ENCODE results near the gene AMT. TPM values are rescaled to one million over a fixed set of nuclear protein-coding genes. Genes with fewer than 3 reads are reported as not detected.
"Not testable (repeated sequence)": the region's sequence is repeated elsewhere in the genome, so short reads cannot be mapped to it uniquely, and the experiment has no call there.

AMT gene
- total and polyA plus RNA-seq, 2 experiments from 2014 or later = 19.0 to 39.7 TPM

GRCh38 chr3:49410066-49410845, 12.0 kb downstream of the AMT start:
- H3K9me3 ChIP-seq (ENCODE audit: low read depth) = no peaks in the 10 kb centered on the region
- peaks cover 25% of the 10 kb centered on the region for H3K4me1 ChIP-seq (ENCODE audit: insufficient read depth)
- H3K27ac ChIP-seq = peak overlapping the region; percentile 93
- H3K4me3 ChIP-seq = peak overlapping the region; percentile 40
- H3K36me3 ChIP-seq (replicated peaks; ENCODE audit: insufficient read depth, low read depth) = no peaks in the 10 kb centered on the region
- peaks cover 59% of the 10 kb centered on the region for H4K20me1 ChIP-seq (ENCODE audit: insufficient read depth, poor library complexity, severe bottlenecking)
- H3K79me2 ChIP-seq = peaks cover 82% of the 10 kb centered on the region
- WGBS (ENCODE audit: low lambda C conversion rate, missing lambda C conversion rate) = 49% methylated on average over 4 of the region's 4 CpGs
- no peak overlapping the region for H2AFZ ChIP-seq
- H3K9me2 ChIP-seq (replicated peaks; ENCODE audit: insufficient read depth) = no peaks in the 10 kb centered on the region
- TF ChIP-seq CTCF (IDR thresholded peaks at IDR 0.05; ENCODE audit: poor library complexity) (no peak), EZH2phosphoT487 (IDR thresholded peaks at IDR 0.05; ENCODE audit: low read depth, severe bottlenecking, unreplicated experiment) (no peak), EZH2 (IDR thresholded peaks at IDR 0.05; ENCODE audit: borderline replicate concordance) (no peak)
- no peaks in the 10 kb centered on the region for H3K27me3 ChIP-seq
- H3K4me2 ChIP-seq = peak overlapping the region; percentile 93
- DNase-seq (ENCODE audit: low spot score) = no peak

DNA sequence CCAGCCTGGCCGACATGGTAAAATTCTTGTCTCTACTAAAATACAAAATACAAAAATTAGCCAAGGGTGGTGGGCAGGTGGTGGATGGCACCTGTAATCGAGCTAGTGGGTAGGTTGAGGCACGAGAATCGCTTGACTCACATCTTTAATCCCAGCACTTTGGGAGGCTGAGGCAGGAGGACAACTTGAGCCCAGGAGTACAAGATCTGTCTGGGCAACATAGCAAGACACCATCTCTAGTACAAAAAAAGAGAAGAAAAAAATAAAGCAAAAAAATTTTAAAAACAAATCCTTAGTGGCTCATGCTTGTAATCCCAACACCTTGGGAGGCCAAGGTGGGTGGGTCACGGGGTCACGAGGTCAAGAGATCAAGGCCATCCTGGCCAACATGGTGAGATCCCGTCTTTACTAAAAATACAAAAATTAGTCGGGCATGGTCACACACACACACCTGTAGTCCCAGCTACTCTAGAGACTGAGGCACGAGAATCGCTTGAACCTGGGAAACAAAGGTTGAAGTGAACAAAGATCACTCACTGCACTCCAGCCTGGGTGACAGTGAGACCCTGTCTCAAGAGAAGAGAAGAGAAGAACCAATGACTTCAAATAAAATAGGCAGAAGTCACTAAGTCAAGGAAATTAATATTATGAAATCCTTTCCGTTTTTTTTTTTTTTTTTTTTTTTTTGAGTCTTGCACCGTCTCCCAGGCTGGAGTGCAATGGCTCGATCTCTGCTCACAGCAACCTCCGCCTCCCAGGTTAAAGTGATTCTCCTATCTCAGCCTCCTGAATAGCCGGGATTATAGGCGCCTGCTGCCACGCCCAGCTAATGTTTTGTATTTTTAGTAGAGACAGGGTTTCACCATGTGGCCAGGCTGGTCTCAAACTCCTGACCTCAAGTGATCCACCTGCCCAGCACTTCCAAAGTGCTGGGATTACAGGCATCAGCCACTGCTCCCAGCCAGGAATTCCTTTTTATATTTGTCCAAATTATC, 15.4 kb downstream of the AMT start:
- Histone ChIP-seq H3K4me2 (no peak overlapping the region), H3K9me2 (replicated peaks; ENCODE audit: insufficient read depth) (no peaks in the 10 kb centered on the region), H3K4me1 (ENCODE audit: insufficient read depth) (peaks cover 17% of the 10 kb centered on the region), H3K4me3 (no peak overlapping the region), H3K27ac (peak overlapping the region; percentile 22), H2AFZ (no peak overlapping the region), H3K9me3 (ENCODE audit: low read depth) (no peaks in the 10 kb centered on the region), H4K20me1 (ENCODE audit: insufficient read depth, poor library complexity, severe bottlenecking) (peaks cover 93% of the 10 kb centered on the region), H3K27me3 (no peaks in the 10 kb centered on the region), H3K79me2 (peaks cover 96% of the 10 kb centered on the region), H3K36me3 (replicated peaks; ENCODE audit: insufficient read depth, low read depth) (no peaks in the 10 kb centered on the region)
- no peak for TF ChIP-seq CTCF (IDR thresholded peaks at IDR 0.05; ENCODE audit: poor library complexity)
- TF ChIP-seq EZH2phosphoT487 (IDR thresholded peaks at IDR 0.05; ENCODE audit: low read depth, severe bottlenecking, unreplicated experiment) = no peak
- no peak for TF ChIP-seq EZH2 (IDR thresholded peaks at IDR 0.05; ENCODE audit: borderline replicate concordance)
- 84% methylated on average over 17 of the region's 17 CpGs for WGBS (ENCODE audit: low lambda C conversion rate, missing lambda C conversion rate)
- DNase-seq (ENCODE audit: low spot score) = no peak

- Histone ChIP-seq H3K79me2 (peaks cover 100% of the 10 kb centered on the region), H3K4me2 (peak overlapping the region; percentile 20), H4K20me1 (ENCODE audit: insufficient read depth, poor library complexity, severe bottlenecking) (peaks cover 98% of the 10 kb centered on the region), H3K4me1 (ENCODE audit: insufficient read depth) (peaks cover 17% of the 10 kb centered on the region)
- not testable (repeated sequence) for DNase-seq (ENCODE audit: low spot score); H3K27me3 ChIP-seq; H3K4me3 ChIP-seq; H3K9me3 ChIP-seq (ENCODE audit: low read depth); H3K36me3 ChIP-seq (replicated peaks; ENCODE audit: insufficient read depth, low read depth); H3K27ac ChIP-seq; H3K9me2 ChIP-seq (replicated peaks; ENCODE audit: insufficient read depth); H2AFZ ChIP-seq
- 92% methylated on average over 9 of the region's 9 CpGs for WGBS (ENCODE audit: low lambda C conversion rate, missing lambda C conversion rate)
Observed at GRCh38 chr3:49405570-49405969, 16.7 kb downstream of the AMT start.

DNA sequence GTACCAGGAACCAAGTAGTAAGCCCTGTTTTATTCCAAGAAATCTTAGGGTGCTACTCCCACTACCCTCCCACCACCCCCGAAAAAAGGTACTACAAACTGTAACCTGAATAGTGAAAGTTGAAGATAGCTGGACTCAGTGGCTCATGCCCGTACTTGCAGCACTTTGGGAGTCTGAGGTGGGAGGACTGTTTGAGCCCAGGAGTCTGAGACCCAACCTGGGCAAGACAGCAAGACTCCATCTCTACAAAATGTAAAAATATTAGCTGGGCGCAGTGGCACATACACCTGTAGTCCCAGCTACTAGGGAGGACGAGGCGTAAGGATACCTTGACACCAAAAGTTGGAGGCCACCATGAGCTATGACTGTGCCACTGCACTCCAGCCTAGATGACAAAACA, 18.4 kb downstream of the AMT start:
- TF ChIP-seq EZH2 (IDR thresholded peaks at IDR 0.05; ENCODE audit: borderline replicate concordance) = no peak
- no peak for TF ChIP-seq EZH2phosphoT487 (IDR thresholded peaks at IDR 0.05; ENCODE audit: low read depth, severe bottlenecking, unreplicated experiment)
- no peak for TF ChIP-seq CTCF (IDR thresholded peaks at IDR 0.05; ENCODE audit: poor library complexity)
- peaks cover 5% of the 10 kb centered on the region for H3K4me1 ChIP-seq (ENCODE audit: insufficient read depth)
- no peak overlapping the region for H2AFZ ChIP-seq
- 99% methylated on average over 5 of the region's 5 CpGs for WGBS (ENCODE audit: low lambda C conversion rate, missing lambda C conversion rate)
- H3K27me3 ChIP-seq = no peaks in the 10 kb centered on the region
- no peaks in the 10 kb centered on the region for H3K9me3 ChIP-seq (ENCODE audit: low read depth)
- no peak overlapping the region for H3K27ac ChIP-seq
- no peak for DNase-seq (ENCODE audit: low spot score)
- H4K20me1 ChIP-seq (ENCODE audit: insufficient read depth, poor library complexity, severe bottlenecking) = peaks cover 97% of the 10 kb centered on the region
- peak overlapping the region; percentile 38 for H3K4me2 ChIP-seq
- no peaks in the 10 kb centered on the region for H3K9me2 ChIP-seq (replicated peaks; ENCODE audit: insufficient read depth)
- H3K4me3 ChIP-seq = no peak overlapping the region
- H3K79me2 ChIP-seq = peaks cover 100% of the 10 kb centered on the region
- H3K36me3 ChIP-seq (replicated peaks; ENCODE audit: insufficient read depth, low read depth) = no peaks in the 10 kb centered on the region

Measured in hepatocyte (in vitro differentiated cells).